GF-D8 (cell line): ENCODE results near the gene ERAS.
"Not testable (repeated sequence)": the region's sequence is repeated elsewhere in the genome, so short reads cannot be mapped to it uniquely, and the experiment has no call there.

Experiments
- DNase-seq: peaks from one replicate; lab custom pipeline; 2025; lab: John Stamatoyannopoulos, UW

The ERAS gene

GRCh38 chrX:48831136-48831908 is 5.0 kb downstream of the ERAS start:
- no peak for DNase-seq

GRCh38 chrX:48831909-48832291 is 5.6 kb downstream of the ERAS start:
- DNase-seq, result no peak

- no peak for DNase-seq
Observed at GRCh38 chrX:48833542-48834138, 7.3 kb downstream of the ERAS start.

GRCh38 chrX:48834383-48834709 is 8.0 kb downstream of the ERAS start:
- no peak for DNase-seq

- DNase-seq, result no peak
Observed at GRCh38 chrX:48835524-48836329, 9.4 kb downstream of the ERAS start, which contains the start of gene PCSK1N. TSS of gene PCSK1N (minus strand) at chrX:48835610. CDS start at chrX:48835532, 78 bp downstream.

GRCh38 chrX:48839686-48840085 is 13.4 kb downstream of the ERAS start:
- DNase-seq, result no peak

- DNase-seq, result no peak
Observed at GRCh38 chrX:48848847-48849246, 22.5 kb downstream of the ERAS start.

- DNase-seq, result no peak
Observed at GRCh38 chrX:48852857-48853256, 26.5 kb downstream of the ERAS start.

- not testable (repeated sequence) for DNase-seq
Observed at GRCh38 chrX:48853494-48853893, 27.2 kb downstream of the ERAS start.

GRCh38 chrX:48854121-48854804 is 27.9 kb downstream of the ERAS start:
- not testable (repeated sequence) for DNase-seq

- no peak for DNase-seq
Observed at GRCh38 chrX:48854898-48855297, 28.6 kb downstream of the ERAS start.

GRCh38 chrX:48864210-48864609 is 37.9 kb downstream of the ERAS start:
- DNase-seq, result no peak

- not testable (repeated sequence) for DNase-seq
Observed at GRCh38 chrX:48872017-48872416, 45.7 kb downstream of the ERAS start.

- DNase-seq, result not testable (repeated sequence)
Observed at GRCh38 chrX:48876944-48877343, 50.6 kb downstream of the ERAS start.
